ENCODE results near the gene CRACDL. TPM values are rescaled to one million over a fixed set of nuclear protein-coding genes. Genes with fewer than 3 reads are reported as not detected.

The CRACDL gene
- total and polyA plus RNA-seq, 2 donors (not counting 3 experiments of a cell fraction or from before 2014, with no cell fraction given): 0.92 to 6.3 TPM

GRCh38 chr2:98808546-98808945 lies 127.5 kb downstream of the CRACDL start:
- ChIA-PET CTCF (interaction anchor here (1.3 kb wide), 1 partner anchor 159 kb away, joined by 3 read pairs; no protein-coding TSS in a partner anchor), POLR2A (interaction anchor here (1.2 kb wide), 1 partner anchor 9 kb away, joined by 3 read pairs; no protein-coding TSS in a partner anchor)
- H3K9me3 ChIP-seq (replicated peaks; ENCODE audit: control insufficient read depth, insufficient read depth, low read length): no peaks in the 10 kb centered on the region
- BruUV-seq (replicated peaks): no TSS peak
- H3K4me3 ChIP-seq (replicated peaks in 1 of 3; ENCODE audit: insufficient read depth in 1 of 3, low read depth in 1 of 3, low read length in 3 of 3): no peak overlapping the region
- H3K9ac ChIP-seq (replicated peaks; ENCODE audit: extremely low read depth, insufficient read depth, low read length): no peak overlapping the region
- intact Hi-C loops (cut with micrococcal nuclease): no loop called here
- H3K79me2 ChIP-seq (ENCODE audit: control insufficient read depth, insufficient read depth, low read length): no peaks in the 10 kb centered on the region
- H3K27ac ChIP-seq (ENCODE audit: insufficient read depth, low read depth, low read length): no peak overlapping the region
- H3K36me3 ChIP-seq (ENCODE audit: control insufficient read depth in 2 of 2, extremely low read depth in 1 of 2, insufficient read depth in 2 of 2, low read length in 2 of 2): no peaks in the 10 kb centered on the region
- TF ChIP-seq POLR2A (IDR thresholded peaks at IDR 0.05; ENCODE audit: low read depth, low read length) (no peak), GATA2 (IDR thresholded peaks at IDR 0.05; ENCODE audit: insufficient read depth, insufficient read length, low read depth, low read length) (no peak), FOS (IDR thresholded peaks at IDR 0.05; ENCODE audit: borderline replicate concordance, insufficient read depth, low read length) (no peak), MYC (IDR thresholded peaks at IDR 0.05; ENCODE audit: low read depth, low read length) (no peak), JUN (IDR thresholded peaks at IDR 0.05; ENCODE audit: borderline replicate concordance, insufficient read depth, insufficient read length, low read depth) (no peak), EZH2 (IDR thresholded peaks at IDR 0.05; ENCODE audit: borderline replicate concordance, low read depth, low read length, severe bottlenecking) (no peak)
- no peaks in the 10 kb centered on the region for H3K27me3 ChIP-seq (ENCODE audit: control insufficient read depth in 2 of 2, insufficient read depth in 2 of 2, low read length in 2 of 2)
- H4K20me1 ChIP-seq (replicated peaks; ENCODE audit: control insufficient read depth, extremely low read depth, insufficient read depth, low read length): no peaks in the 10 kb centered on the region
- dilution Hi-C loops (cut with MboI; ENCODE audit: extremely low pct_ligation_motif_present, low sequenced_read_pairs): no loop called here
- no peak overlapping the region for H2AFZ ChIP-seq (ENCODE audit: low read depth, low read length)
- FAIRE-seq: no peak
- no peak for DNase-seq (ENCODE audit: low read depth, low spot score)
- H3K9me1 ChIP-seq (replicated peaks; ENCODE audit: control insufficient read depth, extremely low read depth, insufficient read depth, low read length): no peaks in the 10 kb centered on the region
- no peak overlapping the region for H3K4me2 ChIP-seq (ENCODE audit: insufficient read depth, low read length)
- H3K4me1 ChIP-seq (ENCODE audit: control insufficient read depth, extremely low read depth, insufficient read depth, low read length): peaks cover 22% of the 10 kb centered on the region

- Histone ChIP-seq H3K4me3 (replicated peaks in 1 of 3; ENCODE audit: insufficient read depth in 1 of 3, low read depth in 1 of 3, low read length in 3 of 3) (no peak overlapping the region), H3K4me2 (ENCODE audit: insufficient read depth, low read length) (no peak overlapping the region), H3K27me3 (ENCODE audit: control insufficient read depth in 2 of 2, insufficient read depth in 2 of 2, low read length in 2 of 2) (no peaks in the 10 kb centered on the region), H3K27ac (ENCODE audit: insufficient read depth, low read depth, low read length) (no peak overlapping the region), H3K79me2 (ENCODE audit: control insufficient read depth, insufficient read depth, low read length) (no peaks in the 10 kb centered on the region), H3K9me3 (replicated peaks; ENCODE audit: control insufficient read depth, insufficient read depth, low read length) (no peaks in the 10 kb centered on the region), H2AFZ (ENCODE audit: low read depth, low read length) (no peak overlapping the region), H3K4me1 (ENCODE audit: control insufficient read depth, extremely low read depth, insufficient read depth, low read length) (peaks cover 22% of the 10 kb centered on the region), H4K20me1 (replicated peaks; ENCODE audit: control insufficient read depth, extremely low read depth, insufficient read depth, low read length) (no peaks in the 10 kb centered on the region), H3K9ac (replicated peaks; ENCODE audit: extremely low read depth, insufficient read depth, low read length) (no peak overlapping the region), H3K36me3 (ENCODE audit: control insufficient read depth in 2 of 2, extremely low read depth in 1 of 2, insufficient read depth in 2 of 2, low read length in 2 of 2) (no peaks in the 10 kb centered on the region), H3K9me1 (replicated peaks; ENCODE audit: control insufficient read depth, extremely low read depth, insufficient read depth, low read length) (no peaks in the 10 kb centered on the region)
- dilution Hi-C loops (cut with MboI; ENCODE audit: extremely low pct_ligation_motif_present, low sequenced_read_pairs) (no loop called here), intact Hi-C loops (cut with micrococcal nuclease) (no loop called here)
- TF ChIP-seq POLR2AphosphoS5 (IDR thresholded peaks at IDR 0.05; ENCODE audit: insufficient read depth, low read depth, low read length): no peak
- no peak for TF ChIP-seq MAX (IDR thresholded peaks at IDR 0.05; ENCODE audit: insufficient read depth, insufficient read length)
- no peak for TF ChIP-seq FOS (IDR thresholded peaks at IDR 0.05; ENCODE audit: borderline replicate concordance, insufficient read depth, low read length)
- no peak for TF ChIP-seq CTCF (IDR thresholded peaks at IDR 0.05; ENCODE audit: extremely low read depth in 1 of 2, insufficient read depth in 1 of 2, low read depth in 1 of 2, low read length in 2 of 2)
- TF ChIP-seq POLR2A (IDR thresholded peaks at IDR 0.05; ENCODE audit: low read depth, low read length): no peak
- no peak for TF ChIP-seq GATA2 (IDR thresholded peaks at IDR 0.05; ENCODE audit: insufficient read depth, insufficient read length, low read depth, low read length)
- no peak for TF ChIP-seq MYC (IDR thresholded peaks at IDR 0.05; ENCODE audit: low read depth, low read length)
- TF ChIP-seq EZH2 (IDR thresholded peaks at IDR 0.05; ENCODE audit: borderline replicate concordance, low read depth, low read length, severe bottlenecking): no peak
- TF ChIP-seq JUN (IDR thresholded peaks at IDR 0.05; ENCODE audit: borderline replicate concordance, insufficient read depth, insufficient read length, low read depth): no peak
- no TSS peak for BruUV-seq (replicated peaks)
- DNase-seq (ENCODE audit: low read depth, low spot score) (no peak), FAIRE-seq (no peak)
- ChIA-PET POLR2A (interaction anchor here (0.6 to 1.2 kb wide), 2 partner anchors 9 to 11 kb away, joined by 3 read pairs; no protein-coding TSS in a partner anchor), CTCF (interaction anchor here (1.0 to 2.7 kb wide), 3 partner anchors 9 to 159 kb away, joined by 3 to 10 read pairs (median 3); no protein-coding TSS in a partner anchor)
Observed at GRCh38 chr2:98807929-98808328, 128.1 kb downstream of the CRACDL start.
